NCI-H774 (cell line): ENCODE results near the gene IPCEF1.

ENCODE experiments used
- DNase-seq: peaks from one replicate; lab custom pipeline; 2025; lab: John Stamatoyannopoulos, UW

IPCEF1 gene, protein sequence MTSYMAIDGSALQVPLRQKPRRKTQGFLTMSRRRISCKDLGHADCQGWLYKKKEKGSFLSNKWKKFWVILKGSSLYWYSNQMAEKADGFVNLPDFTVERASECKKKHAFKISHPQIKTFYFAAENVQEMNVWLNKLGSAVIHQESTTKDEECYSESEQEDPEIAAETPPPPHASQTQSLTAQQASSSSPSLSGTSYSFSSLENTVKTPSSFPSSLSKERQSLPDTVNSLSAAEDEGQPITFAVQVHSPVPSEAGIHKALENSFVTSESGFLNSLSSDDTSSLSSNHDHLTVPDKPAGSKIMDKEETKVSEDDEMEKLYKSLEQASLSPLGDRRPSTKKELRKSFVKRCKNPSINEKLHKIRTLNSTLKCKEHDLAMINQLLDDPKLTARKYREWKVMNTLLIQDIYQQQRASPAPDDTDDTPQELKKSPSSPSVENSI

DNA sequence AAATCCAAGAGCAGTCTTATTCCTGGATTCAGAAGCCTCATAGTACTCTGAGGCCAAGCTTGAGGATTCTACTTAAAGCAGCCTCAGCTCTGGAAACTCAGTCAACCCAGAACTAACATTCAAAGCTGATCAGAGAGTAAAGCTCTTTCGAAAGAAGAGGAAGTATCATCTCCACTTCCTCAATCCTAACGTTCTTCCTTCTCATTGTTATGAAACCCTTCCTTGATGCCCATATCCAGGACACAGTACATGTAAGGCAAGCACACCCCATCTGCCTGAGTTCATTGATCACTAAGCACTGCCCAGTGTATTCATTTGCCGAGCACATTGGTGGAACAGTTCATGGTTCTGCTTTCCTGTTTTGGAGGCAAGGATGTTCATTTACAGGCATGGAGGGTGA, at the start of gene IPCEF1:
TSS of gene IPCEF1 (minus strand) at position 114 of the 400 bp plus-strand sequence. CDS start 90,856 bp downstream, outside the sequence.
- DNase-seq: no peak

DNA sequence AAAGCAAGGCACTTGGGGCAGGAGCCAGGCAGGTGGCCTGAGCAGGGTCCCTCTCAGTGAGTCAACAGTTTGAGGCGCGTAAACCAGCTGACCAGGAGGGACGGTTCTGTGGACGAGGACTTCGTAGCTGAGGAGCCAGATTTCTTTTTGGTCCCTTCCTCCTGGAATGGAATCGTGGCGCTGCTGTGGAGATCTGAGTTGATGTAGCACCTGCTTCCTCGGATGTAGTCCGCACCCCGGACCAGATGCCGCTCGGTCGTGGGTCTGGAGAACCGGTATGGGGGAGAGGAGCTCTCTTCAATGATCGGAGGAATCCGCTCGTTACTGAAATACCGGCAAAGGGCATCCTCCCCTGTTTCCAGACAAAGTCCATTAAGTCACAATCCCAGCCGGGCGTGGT, 49.7 kb upstream of the IPCEF1 start:
- no peak for DNase-seq

DNA sequence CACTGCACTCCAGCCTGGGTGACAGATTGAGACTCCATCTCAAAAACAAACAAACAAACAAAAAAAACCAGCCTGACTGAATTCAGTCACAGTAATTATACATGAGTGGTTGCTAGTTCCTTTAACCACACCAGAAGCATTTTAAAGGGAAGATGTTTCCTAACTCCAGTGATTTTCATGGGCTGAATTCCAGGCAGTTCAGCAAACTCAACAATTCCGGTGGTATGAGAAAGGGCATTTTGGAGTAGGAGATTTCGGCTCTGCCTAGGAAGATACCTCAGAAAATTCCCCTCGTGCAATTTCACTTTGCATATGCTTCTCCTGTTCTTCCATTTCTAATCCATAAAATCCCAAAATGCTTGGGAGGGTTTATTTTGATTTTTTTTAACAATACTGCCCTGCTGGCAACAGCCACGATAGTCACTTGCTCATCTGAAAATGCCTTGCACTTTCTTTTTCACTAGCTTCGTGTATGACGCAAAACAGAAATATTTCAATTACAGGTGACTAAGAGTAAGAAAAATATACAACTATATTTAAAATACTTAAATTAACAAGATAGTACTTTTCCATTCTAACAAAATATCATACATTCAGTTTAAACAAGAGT, 48.3 kb upstream of the IPCEF1 start:
- DNase-seq: no peak

DNA sequence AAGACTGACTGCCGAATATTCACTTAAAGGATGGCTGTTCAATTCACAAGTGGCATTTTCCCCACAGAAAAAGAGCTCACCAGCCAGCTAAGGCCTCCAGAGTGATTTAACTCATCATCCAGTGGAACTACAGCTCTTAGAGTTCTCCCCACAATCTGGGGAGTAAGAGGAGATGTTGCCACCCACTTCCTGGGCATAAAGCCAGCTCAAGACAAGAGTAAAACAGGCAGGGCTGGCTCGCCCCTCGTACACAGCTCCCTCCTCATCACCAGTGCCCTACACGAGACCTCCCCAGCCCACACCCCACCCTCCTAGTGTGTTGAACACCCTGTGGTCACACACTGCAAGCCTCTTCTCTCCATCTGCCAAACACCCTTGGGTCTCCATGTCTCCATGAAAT, 47.2 kb upstream of the IPCEF1 start:
- no peak for DNase-seq

DNA sequence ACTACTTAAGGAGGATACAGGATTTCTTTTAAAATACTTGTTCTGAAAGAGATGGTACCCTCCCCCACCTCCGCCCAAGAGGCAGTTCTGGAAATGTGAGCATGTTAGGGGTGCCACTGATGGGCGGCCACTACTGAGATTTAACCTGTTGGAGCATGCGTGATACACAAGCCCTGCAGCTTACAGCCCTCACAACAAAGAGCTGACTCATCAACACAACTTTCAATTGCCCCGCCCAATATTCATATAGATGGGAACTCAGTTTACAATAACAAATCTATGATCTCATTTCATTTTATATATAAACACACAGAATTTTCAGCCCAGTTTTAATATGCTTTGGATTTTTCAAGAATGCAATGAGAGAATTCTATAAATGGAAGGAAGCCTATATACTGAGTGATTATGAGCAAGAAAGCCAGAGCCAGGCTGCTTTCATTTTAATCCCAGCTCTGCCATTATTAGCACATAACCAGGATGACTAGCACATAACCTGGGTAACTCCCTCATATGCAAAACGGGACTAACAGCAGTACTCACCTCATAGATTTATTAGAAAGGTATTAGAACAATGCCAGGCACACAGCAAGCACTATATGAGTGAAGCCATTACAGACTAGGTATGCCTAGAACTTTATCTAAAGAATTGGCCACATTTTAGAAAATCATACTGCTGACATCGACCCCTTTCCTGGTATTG, 45.6 kb upstream of the IPCEF1 start:
- no peak for DNase-seq

DNA sequence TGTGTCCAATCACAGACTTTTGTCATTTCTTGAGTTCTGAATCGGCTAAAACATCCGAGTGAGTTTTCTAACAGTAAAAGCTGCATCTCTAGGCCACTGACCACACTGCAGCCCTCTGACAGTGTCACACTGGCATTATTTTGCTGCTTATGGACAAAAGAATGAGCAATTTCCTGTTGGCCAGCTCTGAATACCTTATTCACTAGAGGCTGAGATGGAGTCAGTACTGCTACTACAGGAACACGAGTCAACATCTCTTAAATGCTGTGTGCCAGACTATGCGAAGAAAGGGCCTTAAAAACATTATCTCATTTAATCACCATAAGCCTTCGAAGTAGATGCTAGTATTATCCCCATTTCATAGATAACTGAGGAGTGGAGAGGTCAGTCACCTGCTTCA, 42.5 kb upstream of the IPCEF1 start:
- no peak for DNase-seq

DNA sequence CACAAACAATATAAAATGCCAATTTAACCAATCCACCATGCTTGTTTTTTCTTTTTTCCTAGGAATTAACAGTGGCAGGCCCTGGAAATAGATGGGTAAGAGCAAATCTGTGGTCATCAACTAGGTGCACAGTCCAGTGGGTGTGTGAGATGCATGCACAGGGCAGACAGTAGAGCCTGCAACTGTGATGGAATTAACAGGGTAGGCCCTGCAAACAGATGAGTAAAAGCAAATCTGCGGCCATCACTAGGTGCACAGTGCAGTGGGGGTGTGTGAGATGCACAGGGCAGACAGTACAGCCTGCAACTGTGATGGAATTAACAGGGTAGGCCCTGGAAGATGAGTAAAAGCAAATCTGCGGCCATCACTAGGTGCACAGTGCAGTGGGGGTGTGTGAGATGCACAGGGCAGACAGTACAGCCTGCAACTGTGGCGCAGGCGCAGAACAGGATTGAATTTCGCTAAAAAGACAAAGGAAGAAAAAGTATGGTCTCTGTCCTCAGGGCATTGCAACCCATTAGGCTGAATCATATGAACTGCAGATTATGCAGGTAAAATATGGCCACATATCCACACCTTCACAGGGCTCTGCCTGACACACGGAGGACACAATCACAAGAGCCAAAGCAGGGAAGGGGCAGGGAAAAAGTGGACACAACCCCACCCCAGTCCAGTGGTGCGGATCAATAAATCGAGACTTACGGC, 41.0 kb upstream of the IPCEF1 start:
- no peak for DNase-seq

DNA sequence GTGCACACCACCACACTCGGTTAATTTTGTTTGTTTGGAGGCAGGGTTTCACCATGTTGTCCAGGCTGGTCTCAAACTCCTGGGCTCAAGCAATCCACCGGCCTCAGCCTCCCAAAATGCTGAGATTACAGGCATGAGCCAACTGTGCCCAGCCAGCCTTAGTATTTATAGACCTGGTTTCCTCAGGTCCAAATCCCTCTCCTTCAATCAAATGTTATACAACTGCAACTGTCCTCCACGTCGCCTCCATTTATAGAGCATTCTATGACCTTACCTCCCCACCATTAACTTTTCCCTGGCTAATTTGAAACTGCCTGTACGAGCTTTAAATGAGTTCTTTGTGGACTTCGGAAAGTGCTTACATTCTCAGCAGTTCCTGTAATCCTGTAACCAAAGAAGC, 39.3 kb upstream of the IPCEF1 start:
- DNase-seq: no peak

DNA sequence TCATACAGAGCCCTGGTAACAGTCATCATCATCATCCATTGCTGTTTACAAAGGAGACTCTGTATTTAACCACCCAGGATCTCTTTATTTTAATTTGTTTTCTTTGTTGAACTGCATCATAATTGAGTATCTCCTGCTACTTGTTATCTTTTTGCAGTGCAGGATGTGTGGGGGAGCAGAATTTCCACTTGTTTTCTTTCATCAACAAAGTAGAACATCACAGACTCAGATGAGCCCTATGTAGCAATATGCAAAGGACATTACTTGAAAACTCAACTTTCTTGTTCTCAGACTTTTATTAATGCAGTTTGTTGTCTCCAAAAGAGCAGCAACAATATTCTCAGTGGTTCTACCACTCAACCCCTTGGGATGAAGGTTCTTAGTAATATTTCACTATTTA, 38.7 kb upstream of the IPCEF1 start:
- no peak for DNase-seq

DNA sequence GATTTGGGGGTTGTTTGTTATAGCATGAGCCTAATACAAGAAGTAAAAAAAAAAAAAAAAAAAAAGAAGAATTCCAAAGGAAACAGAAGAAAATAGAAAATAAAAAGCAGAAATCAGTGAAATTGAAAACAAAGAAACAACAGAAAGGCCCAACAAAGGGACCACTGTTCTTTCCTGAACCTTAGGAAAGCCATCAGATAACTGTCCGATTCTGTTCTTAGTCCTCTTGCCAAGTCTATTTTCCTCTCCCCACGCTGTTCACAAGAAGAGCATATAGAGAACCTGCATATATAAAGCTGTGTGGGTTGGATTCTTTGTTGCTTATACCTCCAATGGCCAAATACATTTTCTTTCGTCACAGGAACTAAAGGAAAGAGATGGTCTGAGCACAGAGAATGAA, 38.0 kb upstream of the IPCEF1 start:
- no peak for DNase-seq

DNA sequence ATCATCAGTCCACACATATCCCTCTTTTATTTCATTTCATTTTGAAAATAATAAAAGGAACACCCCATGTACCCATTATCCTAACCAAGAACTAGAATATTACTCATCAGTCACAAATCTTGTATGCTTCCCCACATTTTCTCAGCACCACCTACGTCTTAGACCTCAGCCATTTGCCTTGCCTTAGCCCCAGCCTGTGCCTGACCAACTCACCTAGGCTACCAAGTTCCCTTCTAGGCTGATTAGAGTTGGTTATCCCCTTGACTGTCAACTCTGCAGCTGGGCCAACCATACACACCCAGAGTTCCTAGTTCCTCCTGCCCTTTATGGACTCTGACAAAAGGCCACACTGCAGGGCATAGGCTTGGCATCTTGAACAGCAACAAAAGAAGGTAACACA, 33.4 kb upstream of the IPCEF1 start:
- no peak for DNase-seq

DNA sequence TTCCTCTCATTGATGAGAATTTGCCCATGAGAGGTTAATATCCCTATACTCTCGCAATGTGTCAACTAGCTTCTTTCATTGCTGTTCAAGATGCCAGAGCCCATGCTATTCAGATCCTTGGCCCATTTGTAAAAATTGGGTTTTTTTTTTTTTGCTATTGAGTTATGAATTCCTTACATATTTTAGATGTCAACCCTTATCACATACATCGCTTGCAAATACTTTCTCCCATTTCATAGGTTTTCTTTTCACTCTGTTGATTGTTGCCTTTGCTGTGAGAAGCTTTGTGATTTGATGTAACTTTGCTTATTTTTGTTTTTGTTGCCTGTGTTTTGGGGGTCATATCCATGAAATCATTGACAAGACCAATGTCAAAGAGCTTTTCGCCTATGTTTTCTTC, 32.2 kb upstream of the IPCEF1 start:
- no peak for DNase-seq

DNA sequence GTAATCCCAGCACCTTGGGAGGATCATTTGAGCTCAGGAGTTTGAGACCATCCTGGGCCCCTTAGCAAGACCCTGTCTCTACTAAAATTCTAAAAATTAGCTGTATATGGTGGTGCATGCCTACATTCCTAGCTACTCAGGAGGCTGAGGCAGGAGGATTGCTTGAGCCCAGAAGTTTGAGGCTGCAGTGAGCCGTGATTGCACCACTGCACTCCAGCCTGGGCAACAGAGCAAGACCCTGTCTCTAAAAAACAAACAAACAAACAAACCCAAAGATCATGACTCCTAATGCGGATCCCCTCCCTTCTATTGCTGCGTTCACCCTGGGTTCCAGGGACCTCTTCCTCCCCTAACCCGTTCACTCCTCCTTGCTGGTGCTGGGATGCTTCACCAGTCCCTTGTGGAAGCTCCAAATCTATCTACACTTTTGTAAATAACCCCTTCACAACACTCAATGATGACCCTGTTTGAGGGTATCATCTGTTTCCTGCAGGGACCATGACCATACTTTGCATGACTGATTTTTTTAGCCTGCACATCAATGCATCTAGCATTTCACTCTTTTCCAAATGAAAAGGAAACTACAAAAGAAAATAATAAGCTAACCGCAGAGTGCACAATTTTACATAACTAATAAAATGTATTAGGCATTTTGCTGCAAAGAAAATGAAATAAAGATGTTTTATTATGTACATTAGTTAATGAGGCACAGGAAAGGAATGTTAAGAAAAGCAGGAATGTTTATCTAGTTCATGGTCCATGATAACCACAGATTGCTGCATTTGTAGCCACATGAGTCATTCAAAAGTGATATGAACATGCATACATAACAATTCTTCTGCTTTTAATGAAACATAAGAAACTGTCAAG, 30.5 kb upstream of the IPCEF1 start:
- DNase-seq: no peak

DNA sequence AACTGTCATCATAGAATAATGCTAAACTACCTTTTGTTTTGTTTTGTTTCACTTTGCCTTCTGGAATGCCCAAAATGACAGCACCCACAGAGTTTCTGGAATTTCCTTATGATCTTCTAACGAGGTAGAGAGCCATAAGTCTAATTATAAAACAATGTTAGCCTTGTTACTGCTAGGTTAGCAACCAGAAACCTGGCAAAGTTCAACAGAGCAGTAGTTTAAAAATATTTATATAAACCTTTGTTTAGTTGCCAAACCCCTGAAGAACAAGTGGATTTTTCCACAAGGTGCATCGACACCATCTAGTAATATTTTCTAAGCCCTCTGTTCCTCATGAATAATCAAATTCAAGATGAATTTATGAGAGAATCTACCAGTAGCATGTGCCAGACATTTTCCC, 27.6 kb upstream of the IPCEF1 start:
- DNase-seq: no peak

DNA sequence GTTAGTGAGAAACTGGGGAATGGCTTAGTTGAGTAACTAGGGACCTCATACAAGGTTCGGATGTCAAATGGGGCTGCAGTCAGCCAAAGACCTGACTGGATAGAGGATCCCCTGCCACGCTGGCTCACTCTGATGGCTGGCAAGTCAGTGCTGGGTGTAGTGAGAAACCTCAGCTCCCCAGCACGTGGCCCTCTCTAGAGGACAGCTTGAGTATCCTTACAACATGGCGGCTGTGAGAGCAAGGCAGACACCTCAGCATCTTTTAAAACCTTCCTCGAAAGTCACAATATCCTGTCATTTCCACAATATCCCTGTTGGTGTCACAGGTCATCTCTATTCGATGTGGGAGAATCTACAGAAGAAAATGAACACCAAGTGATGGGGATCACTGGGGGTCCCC, 26.7 kb upstream of the IPCEF1 start:
- DNase-seq: no peak

DNA sequence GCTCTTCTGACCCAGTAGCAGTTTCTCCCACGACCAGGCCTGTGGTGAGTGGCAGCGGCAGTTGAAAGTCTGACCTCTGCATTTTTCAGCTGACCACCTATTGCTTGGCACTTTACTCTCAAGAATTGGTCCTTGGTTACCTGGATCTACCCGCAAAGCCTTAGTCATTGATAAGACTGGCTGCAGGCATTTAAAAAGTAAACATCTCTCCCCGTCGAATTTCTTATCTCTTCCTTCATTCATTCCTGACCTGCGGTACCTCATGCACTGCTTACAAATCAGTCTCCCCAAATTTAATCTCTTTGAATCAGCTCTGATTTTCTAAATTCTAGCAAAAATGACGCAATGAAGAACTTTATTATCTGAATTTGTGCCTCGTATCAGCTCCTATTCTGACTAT, 26.1 kb upstream of the IPCEF1 start:
- no peak for DNase-seq

DNA sequence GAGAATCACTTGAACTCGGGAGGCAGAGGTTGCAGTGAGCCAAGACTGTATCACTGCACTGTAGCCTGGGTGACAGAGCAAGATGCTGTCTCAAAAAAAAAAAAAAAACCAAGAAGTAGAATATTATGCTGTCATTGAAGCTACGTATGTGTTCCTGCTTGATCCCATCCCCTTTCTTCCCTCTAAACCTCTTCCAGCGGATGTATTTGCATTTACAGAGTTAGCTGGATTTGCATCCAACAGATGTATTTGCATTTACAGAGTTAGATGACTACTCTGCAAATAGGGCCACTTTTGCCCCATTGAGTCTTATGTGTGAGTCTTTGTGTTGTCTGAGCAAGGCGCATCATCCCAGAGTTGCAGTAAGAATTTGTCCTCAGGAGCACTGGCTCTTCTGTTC, 24.9 kb upstream of the IPCEF1 start:
- no peak for DNase-seq

DNA sequence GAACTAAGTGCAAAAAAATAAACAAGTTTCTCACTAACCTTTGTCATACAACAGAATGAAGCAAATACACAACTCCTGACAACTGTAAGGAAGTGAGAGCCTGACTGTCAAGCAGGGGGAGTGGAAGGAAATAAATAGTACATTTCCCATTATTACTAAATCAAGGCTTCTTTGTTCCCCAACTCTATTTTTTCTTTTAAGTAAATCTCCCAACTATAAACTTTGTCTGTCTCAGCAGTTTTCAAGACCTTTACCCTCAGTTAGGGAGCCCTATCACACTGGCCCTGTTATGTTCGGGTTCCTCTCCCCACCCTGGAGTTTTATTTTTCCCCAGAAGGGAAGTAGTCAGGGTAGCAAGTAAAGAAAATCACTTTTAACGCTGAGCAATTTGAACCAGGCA, 24.1 kb upstream of the IPCEF1 start:
- no peak for DNase-seq

DNA sequence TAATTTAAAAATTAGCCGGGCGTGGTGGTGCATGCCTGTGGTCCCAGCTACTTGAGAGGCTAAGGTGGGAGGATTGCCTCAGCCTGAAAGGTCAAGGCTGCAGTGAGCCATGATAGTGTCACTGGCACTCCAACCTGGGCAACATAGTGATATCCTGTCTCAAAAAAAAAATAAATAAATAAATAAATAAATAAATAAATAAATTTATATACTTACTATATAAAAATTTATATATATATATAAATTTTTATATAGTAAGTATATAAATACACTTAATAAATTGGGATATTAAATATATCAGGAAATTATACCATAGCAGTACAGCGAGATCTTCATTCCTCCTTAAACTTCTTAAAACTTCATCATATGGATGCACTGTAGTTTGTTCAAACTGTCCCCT, 23.0 kb upstream of the IPCEF1 start:
- DNase-seq: no peak

DNA sequence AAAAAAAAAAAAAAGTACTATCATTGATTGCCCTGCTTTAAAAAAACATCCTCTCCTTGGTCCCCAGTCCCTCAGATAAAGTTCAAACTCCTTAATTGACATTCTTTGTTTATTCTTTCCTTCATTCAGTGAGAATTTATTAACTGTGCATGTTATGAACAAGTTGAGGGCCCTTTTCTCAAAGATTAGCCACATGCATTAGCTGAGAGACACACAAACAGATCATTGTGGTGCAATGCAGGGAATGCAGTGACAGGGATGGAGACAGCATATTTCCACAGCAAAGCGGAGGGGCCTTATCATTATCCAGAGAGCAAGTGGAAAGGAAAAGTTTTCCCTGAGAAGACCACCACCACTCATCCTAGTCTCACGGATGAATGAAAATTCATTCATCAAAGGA, 21.9 kb upstream of the IPCEF1 start:
- DNase-seq: no peak

DNA sequence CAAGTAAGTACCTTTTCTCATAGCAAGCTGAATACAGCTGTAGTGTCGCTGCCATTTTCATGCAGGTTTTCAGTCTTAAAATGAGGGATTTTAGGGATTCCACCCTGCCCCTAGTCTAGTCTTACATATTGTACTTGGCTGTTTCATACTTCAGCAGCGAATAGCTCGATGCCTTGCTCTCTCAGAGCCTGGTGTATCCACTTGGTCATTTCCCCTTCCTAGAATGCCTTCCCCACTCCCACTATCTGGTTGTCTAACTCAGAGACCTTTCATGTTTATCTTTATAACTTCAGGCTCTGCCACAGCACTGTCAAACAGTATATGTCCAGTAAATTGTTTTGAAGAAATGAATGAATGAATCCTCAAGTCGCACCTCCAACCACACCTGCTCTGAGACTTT, 21.1 kb upstream of the IPCEF1 start:
- DNase-seq: no peak

DNA sequence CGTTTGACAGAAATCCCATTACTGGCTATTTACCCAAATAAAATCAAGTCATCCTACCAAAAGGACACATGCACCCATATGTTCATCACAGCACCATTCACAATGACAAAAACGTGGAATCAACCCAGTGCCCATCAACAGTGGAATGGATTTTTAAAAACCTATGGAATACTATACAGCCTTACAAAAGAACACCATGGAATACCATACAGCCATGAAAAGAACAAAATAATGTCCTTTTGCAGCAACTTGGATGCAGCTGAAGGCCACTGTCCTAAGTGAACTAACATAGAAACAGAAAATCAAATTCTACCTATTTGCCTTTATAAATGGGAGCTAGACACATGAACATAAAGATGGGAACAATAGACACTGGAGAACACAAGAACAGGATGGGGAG, 17.4 kb upstream of the IPCEF1 start:
- no peak for DNase-seq
